ENCODE measurements around the gene RNF187.

DNA sequence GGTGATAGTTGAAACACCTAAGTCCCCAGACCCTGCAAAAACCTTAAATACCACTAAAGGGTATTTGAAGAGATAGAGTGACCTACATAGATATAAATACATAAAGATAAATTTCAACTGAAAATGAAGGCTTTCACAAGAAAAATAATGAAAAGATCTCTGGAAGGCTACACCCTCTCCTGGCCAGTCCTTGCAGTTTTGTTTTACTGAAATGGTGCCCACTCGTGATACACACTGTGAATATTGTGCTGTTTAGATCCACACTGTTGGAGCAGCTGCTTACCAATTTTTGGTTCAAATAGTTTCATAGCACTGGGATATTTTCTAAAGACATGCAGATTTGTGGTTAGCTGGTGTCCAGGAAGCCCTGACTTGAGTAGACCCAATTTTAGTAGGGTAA, 31.5 kb upstream of the RNF187 start:
- no peak for TF ChIP-seq ZNF329 (CRISPR knock-in tag; IDR thresholded peaks at IDR 0.05; ENCODE audit: low read depth)
- TF ChIP-seq RFX5 (IDR thresholded peaks at IDR 0.05; ENCODE audit: low read depth, low read length), result no peak
- TF ChIP-seq, protein P1, sequence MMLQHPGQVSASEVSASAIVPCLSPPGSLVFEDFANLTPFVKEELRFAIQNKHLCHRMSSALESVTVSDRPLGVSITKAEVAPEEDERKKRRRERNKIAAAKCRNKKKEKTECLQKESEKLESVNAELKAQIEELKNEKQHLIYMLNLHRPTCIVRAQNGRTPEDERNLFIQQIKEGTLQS (CRISPR knock-in tag; IDR thresholded peaks at IDR 0.05), result no peak
- no peak for TF ChIP-seq RELA (CRISPR knock-in tag; IDR thresholded peaks at IDR 0.05)
- TF ChIP-seq POLR2A (IDR thresholded peaks at IDR 0.05; ENCODE audit: insufficient read depth in 1 of 2, low read depth in 2 of 2, low read length in 2 of 2), result no peak
- TF ChIP-seq, protein P2, sequence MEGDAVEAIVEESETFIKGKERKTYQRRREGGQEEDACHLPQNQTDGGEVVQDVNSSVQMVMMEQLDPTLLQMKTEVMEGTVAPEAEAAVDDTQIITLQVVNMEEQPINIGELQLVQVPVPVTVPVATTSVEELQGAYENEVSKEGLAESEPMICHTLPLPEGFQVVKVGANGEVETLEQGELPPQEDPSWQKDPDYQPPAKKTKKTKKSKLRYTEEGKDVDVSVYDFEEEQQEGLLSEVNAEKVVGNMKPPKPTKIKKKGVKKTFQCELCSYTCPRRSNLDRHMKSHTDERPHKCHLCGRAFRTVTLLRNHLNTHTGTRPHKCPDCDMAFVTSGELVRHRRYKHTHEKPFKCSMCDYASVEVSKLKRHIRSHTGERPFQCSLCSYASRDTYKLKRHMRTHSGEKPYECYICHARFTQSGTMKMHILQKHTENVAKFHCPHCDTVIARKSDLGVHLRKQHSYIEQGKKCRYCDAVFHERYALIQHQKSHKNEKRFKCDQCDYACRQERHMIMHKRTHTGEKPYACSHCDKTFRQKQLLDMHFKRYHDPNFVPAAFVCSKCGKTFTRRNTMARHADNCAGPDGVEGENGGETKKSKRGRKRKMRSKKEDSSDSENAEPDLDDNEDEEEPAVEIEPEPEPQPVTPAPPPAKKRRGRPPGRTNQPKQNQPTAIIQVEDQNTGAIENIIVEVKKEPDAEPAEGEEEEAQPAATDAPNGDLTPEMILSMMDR (CRISPR knock-in tag; IDR thresholded peaks at IDR 0.05), result no peak
- TF ChIP-seq ZFY (CRISPR knock-in tag; IDR thresholded peaks at IDR 0.05), result no peak
- no peak for TF ChIP-seq BHLHE40 (IDR thresholded peaks at IDR 0.05; ENCODE audit: low read length)
- no peak for TF ChIP-seq POLR2AphosphoS5 (IDR thresholded peaks at IDR 0.05; ENCODE audit: low read depth, low read length)
- TF ChIP-seq SMARCE1 (IDR thresholded peaks at IDR 0.05; ENCODE audit: borderline replicate concordance), result no peak
- TF ChIP-seq JUND (CRISPR knock-in tag; IDR thresholded peaks at IDR 0.05), result no peak
- TF ChIP-seq GFI1 (CRISPR knock-in tag; IDR thresholded peaks at IDR 0.05; ENCODE audit: borderline replicate concordance), result no peak
